HEK293 (cell line): ENCODE measurements around the gene CCNT1.

Experiments
- PATZ1 ChIP-seq: fragments of 450-650 bp; formaldehyde crosslinking; IDR thresholded peaks from 2 replicates; pipeline ENCODE4 v1.5.1; 2016; ENCODE audit warnings: missing biosample characterization, missing genetic modification characterization
- ZFP37 ChIP-seq: fragments of 450-650 bp; formaldehyde crosslinking; IDR thresholded peaks from 2 replicates; pipeline ENCODE4 v1.5.1; 2016; ENCODE audit warnings: missing biosample characterization, missing genetic modification characterization
- ZNF324 ChIP-seq: fragments of 450-650 bp; formaldehyde crosslinking; IDR thresholded peaks from 2 replicates; pipeline ENCODE4 v1.5.1; 2016; ENCODE audit warnings: missing biosample characterization, missing genetic modification characterization
- ZNF521 ChIP-seq: fragments of 450-650 bp; formaldehyde crosslinking; IDR thresholded peaks from 2 replicates; pipeline ENCODE4 v1.5.1; 2017; ENCODE audit warnings: missing biosample characterization, mild to moderate bottlenecking, missing genetic modification characterization
- ZNF624 ChIP-seq: fragments of 450-650 bp; formaldehyde crosslinking; IDR thresholded peaks from 2 replicates; pipeline ENCODE4 v1.5.1; 2017; ENCODE audit warnings: missing biosample characterization, missing genetic modification characterization
- ZNF776 ChIP-seq: fragments of 450-650 bp; formaldehyde crosslinking; IDR thresholded peaks from 2 replicates; pipeline ENCODE4 v1.5.0; 2017; ENCODE audit warnings: missing biosample characterization, missing genetic modification characterization, borderline replicate concordance

- TF ChIP-seq ZNF324 (tag by site-specific recombination) (no peak), ZNF521 (tag by site-specific recombination) (no peak), ZFP37 (tag by site-specific recombination) (no peak), ZNF624 (tag by site-specific recombination) (no peak), PATZ1 (no peak), ZNF776 (tag by site-specific recombination) (no peak)
These were observed 23.2 kb upstream of the CCNT1 start for GRCh38 chr12:48739618-48740269.
